Lower leg skin (tissue), 4 donors: Measurements from ENCODE around the gene WDR91. TPM values are rescaled to one million over a fixed set of nuclear protein-coding genes. Genes with fewer than 3 reads are reported as not detected.

Experiments used
- DNase-seq, 2 donors: peaks; one replicate each; pipeline ENCODE4 v3.0.0-alpha.2; 2019; ENCODE audit warnings: low spot score in 2 of 2
- H3K4me3 ChIP-seq: fragments of 200-600 bp; sonication (generic); 2 replicates; pipeline ENCODE4 v1.5.1; 2017; ENCODE audit warnings: mild to moderate bottlenecking, low read depth; ENCODE audit not compliant: poor library complexity, severe bottlenecking
- CTCF ChIP-seq, 3 donors: fragments of 450-650 bp; IDR thresholded peaks; one replicate each; pipeline ENCODE4 v1.5.1; 2016; ENCODE audit warnings: antibody characterized with exemption in 3 of 3, mild to moderate bottlenecking in 3 of 3, moderate library complexity in 2 of 3
- POLR2A ChIP-seq, 2 donors: fragments of 450-650 bp; IDR thresholded peaks; one replicate each; pipeline ENCODE4 v1.6.1; 2016 to 2017; ENCODE audit warnings: antibody characterized with exemption in 2 of 2, mild to moderate bottlenecking in 1 of 2, moderate library complexity in 1 of 2
- WGBS, 2 donors: methylation state at CpG; one replicate each; pipeline ENCODE4 v1.1.5; 2018; 5-methylcytosine and 5-hydroxymethylcytosine counted together
- intact Hi-C: fragments of 100-400 bp; cut with DNase I; formaldehyde crosslinking; loops from one replicate; pipeline ENCODE4 v1.15.0; 2023; ENCODE audit warnings: low total_unique reads
- total RNA-seq, 4 donors: library from RNA; depleted of rRNA; stranded (reverse); fragments of >200 nt; gene quantifications; one replicate each; pipeline ENCODE4 v1.1.0, GENCODE V29; 2016

The WDR91 gene
- total RNA-seq, 4 donors from 2014 or later: 16.7 to 25.0 (median 20.8) TPM

- intact Hi-C loops: no loop called here
- H3K4me3 ChIP-seq: no peak overlapping the region
- peak in 1 of 2 donors; percentile 77 for DNase-seq
- 90 to 97% methylated on average over 5 of the region's 5 CpGs for WGBS, 2 donors
- no peak for TF ChIP-seq POLR2A (IDR thresholded peaks at IDR 0.05)
- TF ChIP-seq CTCF (IDR thresholded peaks at IDR 0.05): no peak
These were observed 27.0 kb downstream of the WDR91 start for GRCh38 chr7:135184254-135184841.

- intact Hi-C loops: no loop called here
- 88 to 92% methylated on average over 7 of the region's 7 CpGs for WGBS, 2 donors
- TF ChIP-seq CTCF (IDR thresholded peaks at IDR 0.05) (no peak), POLR2A (IDR thresholded peaks at IDR 0.05) (no peak)
- peak in 1 of 2 donors; percentile 29 for DNase-seq
- no peak overlapping the region for H3K4me3 ChIP-seq
These were observed 27.8 kb downstream of the WDR91 start for GRCh38 chr7:135183478-135183877.

- peak in 1 of 2 donors; percentile 74 for DNase-seq
- WGBS, 2 donors: 95 to 98% methylated on average over 28 to 31 of the region's 31 CpGs
- intact Hi-C loops: no loop called here
- no peak overlapping the region for H3K4me3 ChIP-seq
- no peak for TF ChIP-seq POLR2A (IDR thresholded peaks at IDR 0.05)
These were observed 29.2 kb downstream of the WDR91 start for GRCh38 chr7:135181929-135182678.

GRCh38 chr7:135181261-135181928 lies 29.9 kb downstream of the WDR91 start:
- intact Hi-C loops: no loop called here
- H3K4me3 ChIP-seq: no peak overlapping the region
- no peak for TF ChIP-seq POLR2A (IDR thresholded peaks at IDR 0.05)
- TF ChIP-seq CTCF (IDR thresholded peaks at IDR 0.05): no peak
- WGBS, 2 donors: 87 to 93% methylated on average over 3 of the region's 3 CpGs
- no peak for DNase-seq

GRCh38 chr7:135180122-135180521 lies 31.2 kb downstream of the WDR91 start:
- intact Hi-C loops: no loop called here
- 100% methylated on average over 5 of the region's 5 CpGs for WGBS, 2 donors
- peak in 1 of 2 donors; percentile 34 for DNase-seq
- TF ChIP-seq POLR2A (IDR thresholded peaks at IDR 0.05) (no peak), CTCF (IDR thresholded peaks at IDR 0.05) (no peak)
- H3K4me3 ChIP-seq: no peak overlapping the region

- intact Hi-C loops: no loop called here
- WGBS, 2 donors: 94 to 97% methylated on average over 8 of the region's 8 CpGs
- DNase-seq: peak in 1 of 2 donors; percentile 66
- no peak overlapping the region for H3K4me3 ChIP-seq
- no peak for TF ChIP-seq POLR2A (IDR thresholded peaks at IDR 0.05)
- TF ChIP-seq CTCF (IDR thresholded peaks at IDR 0.05): no peak
These were observed 31.9 kb downstream of the WDR91 start for GRCh38 chr7:135179321-135179925.
